Measurements from ENCODE around the gene SDK2.
"Not testable (repeated sequence)": the region's sequence is repeated elsewhere in the genome, so short reads cannot be mapped to it uniquely, and the experiment has no call there.

The SDK2 gene

GRCh38 chr17:73474370-73474988, 169.8 kb downstream of the SDK2 start:
- no peak for DNase-seq

- not testable (repeated sequence) for DNase-seq
Measured at GRCh38 chr17:73472715-73473114, 171.5 kb downstream of the SDK2 start.

GRCh38 chr17:73471924-73472323, 172.3 kb downstream of the SDK2 start:
- DNase-seq = no peak

- no peak for DNase-seq
Measured at GRCh38 chr17:73470316-73470826, 173.9 kb downstream of the SDK2 start.

- no peak for DNase-seq
Measured at GRCh38 chr17:73469311-73469710, 174.9 kb downstream of the SDK2 start.

- DNase-seq = no peak
Measured at GRCh38 chr17:73468221-73468620, 176.0 kb downstream of the SDK2 start.

GRCh38 chr17:73467651-73468050, 176.6 kb downstream of the SDK2 start:
- no peak for DNase-seq

GRCh38 chr17:73466704-73467433, 177.4 kb downstream of the SDK2 start:
- no peak for DNase-seq

- DNase-seq = no peak
Measured at GRCh38 chr17:73465953-73466230, 178.4 kb downstream of the SDK2 start.

GRCh38 chr17:73465130-73465952, 178.9 kb downstream of the SDK2 start:
- DNase-seq = no peak

GRCh38 chr17:73464447-73464846, 179.8 kb downstream of the SDK2 start:
- DNase-seq = no peak

GRCh38 chr17:73463821-73464220, 180.4 kb downstream of the SDK2 start:
- no peak for DNase-seq

- DNase-seq = peak; percentile 75 to 83
Measured at GRCh38 chr17:73462823-73463222, 181.4 kb downstream of the SDK2 start.

- no peak for DNase-seq
Measured at GRCh38 chr17:73459980-73460379, 184.3 kb downstream of the SDK2 start.

GRCh38 chr17:73455767-73456166, 188.5 kb downstream of the SDK2 start:
- DNase-seq = no peak

- DNase-seq = no peak
Measured at GRCh38 chr17:73455050-73455687, 189.1 kb downstream of the SDK2 start.

GRCh38 chr17:73453494-73453893, 190.8 kb downstream of the SDK2 start:
- DNase-seq = not testable (repeated sequence)

- no peak for DNase-seq
Measured at GRCh38 chr17:73453090-73453489, 191.2 kb downstream of the SDK2 start.

GRCh38 chr17:73452009-73452408, 192.2 kb downstream of the SDK2 start:
- no peak for DNase-seq

GRCh38 chr17:73447319-73447718, 196.9 kb downstream of the SDK2 start:
- DNase-seq = no peak

- DNase-seq = no peak
Measured at GRCh38 chr17:73446617-73447016, 197.6 kb downstream of the SDK2 start.

- no peak for DNase-seq
Measured at GRCh38 chr17:73445466-73445865, 198.8 kb downstream of the SDK2 start.

- DNase-seq = no peak
Measured at GRCh38 chr17:73444021-73444420, 200.2 kb downstream of the SDK2 start.
